Mesenchymal stem cell (in vitro differentiated cells and primary cell): ENCODE results near the gene POMT1.
A peak's percentile ranks its signal among the peaks of the same experiment; 100 is the strongest.

Source experiments
- DNase-seq: peaks from one replicate; pipeline ENCODE4 v3.0.0-alpha.2; 2013
- H2AFZ ChIP-seq: one replicate; pipeline ENCODE4 v1.6.1; 2013; ENCODE audit warnings: low read depth, mild to moderate bottlenecking, control low read depth, inconsistent platforms, low read length, moderate library complexity
- H2AK5ac ChIP-seq: 2 replicates; pipeline ENCODE4 v1.6.1; 2013; ENCODE audit warnings: low read length, moderate library complexity, mild to moderate bottlenecking, inconsistent platforms; ENCODE audit not compliant: severe bottlenecking
- H2BK120ac ChIP-seq: one replicate; pipeline ENCODE4 v1.6.1; 2013; ENCODE audit warnings: low read depth, mild to moderate bottlenecking, inconsistent platforms, low read length, moderate library complexity
- H2BK12ac ChIP-seq, 2 experiments: one replicate each; pipeline ENCODE4 v1.6.1; 2013; ENCODE audit warnings: inconsistent platforms in 2 of 2, low read length in 2 of 2, mild to moderate bottlenecking in 2 of 2, moderate library complexity in 2 of 2, control low read depth in 1 of 2
- H2BK15ac ChIP-seq: one replicate; pipeline ENCODE4 v1.6.1; 2013; ENCODE audit warnings: mild to moderate bottlenecking, low read depth, inconsistent platforms; ENCODE audit not compliant: poor library complexity, severe bottlenecking
- H2BK5ac ChIP-seq: 2 replicates; pipeline ENCODE4 v1.6.1; 2013; ENCODE audit warnings: low read depth, mild to moderate bottlenecking, low read length, control low read depth, inconsistent platforms; ENCODE audit not compliant: poor library complexity, severe bottlenecking
- H3K14ac ChIP-seq, 2 experiments: one replicate each; pipeline ENCODE4 v1.6.1; 2013; ENCODE audit warnings: inconsistent platforms in 2 of 2, low read length in 2 of 2, control low read depth in 1 of 2, mild to moderate bottlenecking in 1 of 2, moderate library complexity in 1 of 2
- H3K18ac ChIP-seq, 2 experiments: one replicate each; pipeline ENCODE4 v1.6.1; 2013; ENCODE audit warnings: inconsistent platforms in 2 of 2, low read length in 2 of 2, control low read depth in 1 of 2, low read depth in 1 of 2, mild to moderate bottlenecking in 1 of 2
- H3K23ac ChIP-seq, 2 experiments: one replicate each; pipeline ENCODE4 v1.6.1; 2013; ENCODE audit warnings: inconsistent platforms in 2 of 2, low read length in 2 of 2, mild to moderate bottlenecking in 2 of 2, moderate library complexity in 2 of 2, control low read depth in 1 of 2
- H3K27ac ChIP-seq: 2 replicates; pipeline ENCODE4 v1.5.1; 2013; ENCODE audit warnings: mild to moderate bottlenecking, moderate library complexity, low read length, control low read depth, inconsistent platforms; ENCODE audit not compliant: poor library complexity, severe bottlenecking
- H3K27me3 ChIP-seq, 2 experiments: 2 replicates each; pipeline versions ENCODE4 v1.6.1 to v1.7.0; 2013; ENCODE audit warnings: low read length in 2 of 2, mild to moderate bottlenecking in 2 of 2, moderate library complexity in 2 of 2, control low read depth in 1 of 2, inconsistent platforms in 1 of 2; ENCODE audit not compliant: control insufficient read depth in 1 of 2, insufficient read depth in 1 of 2
- H3K36me3 ChIP-seq, 2 experiments: 2 replicates each; pipeline versions ENCODE4 v1.6.1 to v1.7.0; 2013; ENCODE audit warnings: low read length in 2 of 2, control low read depth in 1 of 2, inconsistent platforms in 1 of 2, low read depth in 1 of 2, mild to moderate bottlenecking in 1 of 2; ENCODE audit not compliant: insufficient read depth in 2 of 2, control insufficient read depth in 1 of 2
- H3K4ac ChIP-seq, 2 experiments: one replicate each; pipeline ENCODE4 v1.6.1; 2013; ENCODE audit warnings: inconsistent platforms in 2 of 2, low read length in 2 of 2, mild to moderate bottlenecking in 2 of 2, moderate library complexity in 2 of 2, control low read depth in 1 of 2, low read depth in 1 of 2
- H3K4me1 ChIP-seq: 2 replicates; pipeline ENCODE4 v1.6.1; 2013; ENCODE audit warnings: low read depth, low read length, control low read depth; ENCODE audit not compliant: control insufficient read depth, insufficient read depth
- H3K4me2 ChIP-seq: 2 replicates; pipeline ENCODE4 v1.6.1; 2013; ENCODE audit warnings: low read length, mild to moderate bottlenecking, inconsistent platforms; ENCODE audit not compliant: poor library complexity, severe bottlenecking
- H3K4me3 ChIP-seq, 2 experiments: 2 replicates each; pipeline versions ENCODE4 v1.5.1 to v1.7.0; 2013; ENCODE audit warnings: low read length in 2 of 2, mild to moderate bottlenecking in 2 of 2, control low read depth in 1 of 2, low read depth in 1 of 2; ENCODE audit not compliant: insufficient read depth in 1 of 2
- H3K79me1 ChIP-seq: replicated peaks from 2 replicates; pipeline ENCODE4 v1.6.1; 2013; ENCODE audit warnings: mild to moderate bottlenecking, control low read depth, low read length, inconsistent platforms; ENCODE audit not compliant: poor library complexity, severe bottlenecking
- H3K9ac ChIP-seq: 2 replicates; pipeline ENCODE4 v1.7.0; 2013; ENCODE audit warnings: mild to moderate bottlenecking, low read length, moderate library complexity
- H3K9me3 ChIP-seq: 2 replicates; pipeline ENCODE4 v1.7.0; 2013; ENCODE audit warnings: mild to moderate bottlenecking, low read length; ENCODE audit not compliant: control insufficient read depth
- H4K8ac ChIP-seq: one replicate; pipeline ENCODE4 v1.6.1; 2013; ENCODE audit warnings: inconsistent platforms, mild to moderate bottlenecking, low read length, moderate library complexity
- H4K91ac ChIP-seq: one replicate; pipeline ENCODE4 v1.6.1; 2013; ENCODE audit warnings: mild to moderate bottlenecking, low read length, inconsistent platforms
- WGBS: methylation state at CpG from one replicate; pipeline ENCODE4 v1.1.7; 2013; ENCODE audit warnings: mixed read lengths; 5-methylcytosine and 5-hydroxymethylcytosine counted together

Gene POMT1

DNA sequence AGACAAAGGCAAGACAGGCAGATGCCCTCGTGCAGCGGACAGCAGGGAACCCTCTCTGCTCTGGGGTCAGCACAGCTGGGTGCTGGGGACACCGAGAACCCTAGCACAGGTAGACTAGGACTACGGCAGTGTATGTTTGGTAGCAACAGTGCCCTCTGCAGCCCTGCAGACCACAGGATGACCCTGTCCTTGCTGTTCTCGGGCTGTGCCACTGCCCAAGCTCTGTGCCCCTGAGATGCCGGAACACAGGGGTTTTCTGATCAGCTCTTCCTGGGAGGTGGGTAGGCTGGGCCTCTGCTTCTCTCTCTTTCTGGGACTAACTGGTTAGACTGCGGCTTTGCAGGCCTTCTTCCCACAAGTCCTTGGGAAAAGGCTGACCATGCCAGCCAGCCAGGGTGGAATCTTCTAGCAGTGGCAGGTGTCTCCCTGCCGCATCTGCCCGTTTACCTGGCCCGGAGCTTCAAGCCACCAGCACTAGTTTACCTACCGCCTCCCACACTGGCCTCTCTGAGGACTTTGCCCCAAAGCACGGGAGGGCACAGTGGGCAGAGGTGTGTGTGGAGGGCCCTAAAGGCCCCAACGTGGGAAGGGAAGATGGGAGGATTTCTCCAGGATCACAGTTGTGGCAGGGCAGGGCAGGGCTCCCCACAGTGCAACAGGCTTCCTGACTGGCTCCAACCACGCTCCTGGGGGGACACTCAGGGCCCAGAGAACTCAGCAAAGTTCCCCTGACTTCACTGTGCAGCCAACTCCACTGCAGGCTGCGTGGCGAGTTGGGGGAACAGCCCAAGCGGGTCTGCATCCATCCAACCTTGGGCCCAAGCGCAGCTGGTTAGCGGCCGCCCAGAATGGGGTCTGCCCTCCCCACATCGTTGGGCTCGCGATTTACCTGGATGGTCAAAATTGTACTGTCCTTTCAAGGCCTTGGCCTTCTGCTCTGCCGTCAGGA lies 27.2 kb downstream of the POMT1 start:
- Histone ChIP-seq H2BK12ac (no peak overlapping the region), H3K36me3 (peaks cover 46% of the 10 kb centered on the region in 2 experiments), H3K23ac (peak overlapping the region in 1 of 2 experiments; percentile 2), H4K91ac (no peak overlapping the region), H3K4ac (peak overlapping the region in 1 of 2 experiments; percentile 4), H3K18ac (peak overlapping the region in 1 of 2 experiments; percentile 92), H2BK120ac (peak overlapping the region; percentile 86), H3K27ac (no peak overlapping the region), H3K4me3 (peak overlapping the region; percentile 94 to 97), H3K79me1 (peaks cover 23% of the 10 kb centered on the region), H2AFZ (peak overlapping the region; percentile 67), H3K4me1 (peaks cover 18% of the 10 kb centered on the region), H3K9ac (peak overlapping the region; percentile 92), H3K14ac (peak overlapping the region in 1 of 2 experiments; percentile 61), H2AK5ac (no peak overlapping the region), H3K9me3 (no peaks in the 10 kb centered on the region), H2BK15ac (no peak overlapping the region), H2BK5ac (no peak overlapping the region), H3K27me3 (no peaks in the 10 kb centered on the region), H3K4me2 (peak overlapping the region; percentile 88), H4K8ac (peak overlapping the region; percentile 88)
- no peak for DNase-seq
- 71% methylated on average over 22 of the region's 24 CpGs for WGBS

DNA sequence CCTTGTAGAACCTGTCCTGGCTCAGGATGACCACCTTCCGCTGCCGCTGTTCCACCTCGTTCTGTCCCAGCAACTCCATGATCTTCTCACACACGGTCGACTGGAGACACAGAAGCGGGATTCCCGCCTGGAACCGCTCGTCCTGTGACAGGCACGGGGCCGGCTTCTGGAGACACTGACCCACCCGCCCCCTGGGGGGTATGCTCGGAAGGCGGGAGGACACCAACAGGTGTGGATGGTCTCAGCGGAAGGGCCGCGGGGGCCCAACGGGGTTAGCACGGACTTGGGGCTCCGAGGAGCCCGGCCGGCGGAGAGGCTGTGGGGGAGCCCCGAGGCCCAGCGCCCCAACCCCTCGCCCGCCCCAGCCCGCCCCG lies 27.8 kb downstream of the POMT1 start:
- Histone ChIP-seq H3K36me3 (peaks cover 40 to 41% of the 10 kb centered on the region in 2 experiments), H3K4me2 (peak overlapping the region; percentile 88), H3K9ac (peak overlapping the region; percentile 92), H3K23ac (no peak overlapping the region), H3K14ac (peak overlapping the region in 1 of 2 experiments; percentile 61), H3K18ac (peak overlapping the region; percentile 77 to 92), H2AFZ (peak overlapping the region; percentile 72), H2BK5ac (no peak overlapping the region), H3K27me3 (peaks cover 0 to 3% of the 10 kb centered on the region in 2 experiments), H3K9me3 (no peaks in the 10 kb centered on the region), H2BK120ac (peak overlapping the region; percentile 86), H3K27ac (no peak overlapping the region), H2BK12ac (no peak overlapping the region), H4K8ac (peak overlapping the region; percentile 88), H2BK15ac (no peak overlapping the region), H2AK5ac (no peak overlapping the region), H3K4ac (peak overlapping the region in 1 of 2 experiments; percentile 75), H3K4me1 (peaks cover 16% of the 10 kb centered on the region), H3K79me1 (peaks cover 23% of the 10 kb centered on the region), H4K91ac (no peak overlapping the region), H3K4me3 (peak overlapping the region; percentile 94 to 97)
- peak; percentile 67 for DNase-seq
- WGBS = 2% methylated on average over 26 of the region's 29 CpGs

DNA sequence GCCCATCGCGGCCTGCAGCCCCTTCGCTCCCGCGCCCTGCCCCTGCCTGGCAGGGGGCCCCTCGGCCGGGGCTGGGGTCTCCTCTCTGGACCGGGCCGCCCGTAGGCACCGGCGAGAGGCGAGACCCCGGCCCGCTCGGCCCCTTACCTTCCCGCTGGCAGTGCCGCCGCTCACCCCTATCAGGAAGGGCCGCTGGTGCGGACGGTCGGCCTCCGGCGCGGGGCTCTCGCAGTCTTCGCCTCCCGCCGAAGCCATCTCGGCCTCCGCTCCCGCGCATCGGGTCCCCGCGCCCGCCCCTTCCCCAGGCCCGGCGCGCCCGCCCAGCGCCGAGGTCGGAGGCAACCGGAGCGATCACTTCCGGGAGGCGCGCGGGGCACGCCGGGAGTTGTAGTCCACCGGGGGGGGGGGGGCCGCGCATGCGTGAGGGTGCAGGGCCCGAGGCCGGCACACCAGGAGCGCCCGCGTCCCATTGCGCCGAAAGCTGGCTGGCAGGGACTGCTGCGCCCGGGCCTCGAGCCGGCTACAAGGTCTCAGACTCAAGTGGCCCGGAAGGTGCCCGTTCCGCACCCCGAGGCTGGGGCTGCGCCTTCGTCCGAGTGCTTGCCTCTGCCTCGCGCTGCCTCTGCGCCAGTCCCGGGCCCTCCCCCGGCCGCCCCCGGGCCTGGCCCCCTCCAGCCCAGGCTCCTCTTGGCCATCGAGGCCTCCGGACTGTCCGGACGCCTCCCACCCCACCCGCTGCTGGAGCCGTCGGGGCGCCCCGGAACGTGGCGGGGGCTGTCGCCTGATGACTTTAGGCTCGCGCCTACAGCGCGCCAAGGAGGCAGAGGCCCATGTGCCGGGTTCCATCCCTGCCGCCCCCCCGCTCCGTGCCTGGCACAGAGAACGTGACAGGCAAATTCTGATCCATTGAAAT lies 28.5 kb downstream of the POMT1 start, which contains the start of gene UCK1:
Gene UCK1, minus strand, starts transcription at position 344 of the 913 bp plus-strand sequence. Its CDS starts 89 bp downstream, at position 255.
- Histone ChIP-seq H3K4ac (peak within 1 kb of the TSS; percentile 80 to 91), H3K23ac (peak within 1 kb of the TSS in 1 of 2 experiments; percentile 2), H3K9ac (peak within 1 kb of the TSS; percentile 92), H3K27ac (no peak within 1 kb of the TSS), H4K91ac (peak within 1 kb of the TSS; percentile 71), H2BK5ac (no peak within 1 kb of the TSS), H2AK5ac (no peak within 1 kb of the TSS), H4K8ac (peak within 1 kb of the TSS; percentile 100), H2BK120ac (peak within 1 kb of the TSS; percentile 86), H3K4me2 (peak within 1 kb of the TSS; percentile 88), H3K9me3 (no peaks in the 10 kb centered on the region), H3K27me3 (peaks cover 0 to 6% of the 10 kb centered on the region in 2 experiments), H2BK12ac (no peak within 1 kb of the TSS), H3K36me3 (peaks cover 33 to 34% of the 10 kb centered on the region in 2 experiments), H3K79me1 (peaks cover 21% of the 10 kb centered on the region), H3K4me1 (peaks cover 16% of the 10 kb centered on the region), H2AFZ (peak within 1 kb of the TSS; percentile 91), H3K14ac (peak within 1 kb of the TSS in 1 of 2 experiments; percentile 89), H3K18ac (peak within 1 kb of the TSS; percentile 77 to 92), H3K4me3 (peak within 1 kb of the TSS; percentile 94 to 97), H2BK15ac (peak within 1 kb of the TSS; percentile 74)
- peak; percentile 80 for DNase-seq
- WGBS = 16% methylated on average over 89 of the region's 103 CpGs
